Measurements from ENCODE around the gene BCAS3.

BCAS3 gene

DNA sequence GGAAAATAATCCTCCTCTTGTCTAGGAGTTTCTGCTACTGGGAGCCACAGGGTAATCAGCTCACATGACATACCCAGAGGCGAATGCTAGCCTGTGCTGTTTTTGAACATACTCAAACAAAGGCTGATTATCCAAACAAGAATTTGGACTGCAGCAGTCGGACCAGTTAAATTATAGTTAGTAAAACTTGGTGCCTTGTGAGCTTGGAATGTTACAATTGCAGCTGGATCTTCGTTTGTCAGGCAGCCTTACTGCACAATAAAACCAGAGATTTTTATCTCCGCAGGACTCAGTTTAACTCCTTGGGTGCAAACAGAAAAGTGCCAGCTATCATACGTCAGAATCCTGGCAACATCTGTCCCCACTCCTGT lies 558.2 kb downstream of the BCAS3 start:
- Histone ChIP-seq H3K27me3 (ENCODE audit: control insufficient read depth, low read length) (peaks cover 3% of the 10 kb centered on the region; the same call in 1 of the 2 replicates), H3K9me2 (replicated peaks; ENCODE audit: control insufficient read depth, low read length) (no peaks in the 10 kb centered on the region), H3K4me1 (ENCODE audit: control insufficient read depth, low read length) (no peaks in the 10 kb centered on the region), H3K9me3 (ENCODE audit: control insufficient read depth, insufficient read depth, low read length) (no peaks in the 10 kb centered on the region), H3K79me2 (ENCODE audit: control insufficient read depth, low read length) (no peaks in the 10 kb centered on the region), H3K4me3 (ENCODE audit: low read length) (no peak overlapping the region), H3F3A (ENCODE audit: control insufficient read depth, insufficient read depth) (no peaks in the 10 kb centered on the region), H4K20me1 (ENCODE audit: control insufficient read depth, insufficient read depth, low read depth, low read length) (no peaks in the 10 kb centered on the region), H3K4me2 (ENCODE audit: low read length) (no peak overlapping the region), H3K36me3 (ENCODE audit: control insufficient read depth, low read length) (no peaks in the 10 kb centered on the region), H3K27ac (ENCODE audit: low read depth, low read length) (no peak overlapping the region)
- no peak for TF ChIP-seq EZH2phosphoT487 (IDR thresholded peaks at IDR 0.05; ENCODE audit: borderline replicate concordance, low read length)
- TF ChIP-seq, protein P1, sequence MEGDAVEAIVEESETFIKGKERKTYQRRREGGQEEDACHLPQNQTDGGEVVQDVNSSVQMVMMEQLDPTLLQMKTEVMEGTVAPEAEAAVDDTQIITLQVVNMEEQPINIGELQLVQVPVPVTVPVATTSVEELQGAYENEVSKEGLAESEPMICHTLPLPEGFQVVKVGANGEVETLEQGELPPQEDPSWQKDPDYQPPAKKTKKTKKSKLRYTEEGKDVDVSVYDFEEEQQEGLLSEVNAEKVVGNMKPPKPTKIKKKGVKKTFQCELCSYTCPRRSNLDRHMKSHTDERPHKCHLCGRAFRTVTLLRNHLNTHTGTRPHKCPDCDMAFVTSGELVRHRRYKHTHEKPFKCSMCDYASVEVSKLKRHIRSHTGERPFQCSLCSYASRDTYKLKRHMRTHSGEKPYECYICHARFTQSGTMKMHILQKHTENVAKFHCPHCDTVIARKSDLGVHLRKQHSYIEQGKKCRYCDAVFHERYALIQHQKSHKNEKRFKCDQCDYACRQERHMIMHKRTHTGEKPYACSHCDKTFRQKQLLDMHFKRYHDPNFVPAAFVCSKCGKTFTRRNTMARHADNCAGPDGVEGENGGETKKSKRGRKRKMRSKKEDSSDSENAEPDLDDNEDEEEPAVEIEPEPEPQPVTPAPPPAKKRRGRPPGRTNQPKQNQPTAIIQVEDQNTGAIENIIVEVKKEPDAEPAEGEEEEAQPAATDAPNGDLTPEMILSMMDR (IDR thresholded peaks at IDR 0.05; ENCODE audit: low read depth, low read length, poor library complexity, severe bottlenecking) = no peak

DNA sequence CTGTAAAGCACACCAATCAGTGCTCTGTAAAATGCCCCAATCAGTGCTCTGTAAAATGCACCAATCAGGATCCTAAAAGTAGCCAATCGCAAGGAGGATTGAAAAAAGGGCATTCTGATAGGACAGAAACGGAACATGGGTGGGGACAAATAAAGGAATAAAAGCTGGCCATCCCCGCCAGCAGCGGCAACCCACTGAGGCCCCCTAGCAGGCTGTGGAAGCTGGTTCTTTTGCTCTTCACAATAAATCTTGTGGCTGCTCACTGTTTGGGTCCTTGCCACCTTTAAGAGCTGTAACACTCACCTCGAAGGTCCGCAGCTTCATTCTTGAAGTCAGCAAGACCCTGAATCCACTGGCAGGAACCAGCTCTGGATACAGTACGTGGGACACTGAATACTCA lies 559.6 kb downstream of the BCAS3 start:
- no peak overlapping the region for H3K27ac ChIP-seq (ENCODE audit: low read depth, low read length)
- H3K4me1 ChIP-seq (ENCODE audit: control insufficient read depth, low read length) = no peaks in the 10 kb centered on the region
- no peaks in the 10 kb centered on the region for H3K27me3 ChIP-seq (ENCODE audit: control insufficient read depth, low read length)
- H3K9me2 ChIP-seq (replicated peaks; ENCODE audit: control insufficient read depth, low read length) = no peaks in the 10 kb centered on the region
- no peak overlapping the region for H3K4me2 ChIP-seq (ENCODE audit: low read length)
- no peaks in the 10 kb centered on the region for H3K79me2 ChIP-seq (ENCODE audit: control insufficient read depth, low read length)
- no peaks in the 10 kb centered on the region for H3K9me3 ChIP-seq (ENCODE audit: control insufficient read depth, insufficient read depth, low read length)
- no peaks in the 10 kb centered on the region for H3K36me3 ChIP-seq (ENCODE audit: control insufficient read depth, low read length)
- H4K20me1 ChIP-seq (ENCODE audit: control insufficient read depth, insufficient read depth, low read depth, low read length) = no peaks in the 10 kb centered on the region
- no peak overlapping the region for H3K4me3 ChIP-seq (ENCODE audit: low read length)
- no peak for TF ChIP-seq EZH2phosphoT487 (IDR thresholded peaks at IDR 0.05; ENCODE audit: borderline replicate concordance, low read length)
- TF ChIP-seq, protein P1 (IDR thresholded peaks at IDR 0.05; ENCODE audit: low read depth, low read length, poor library complexity, severe bottlenecking) = no peak
- H3F3A ChIP-seq (ENCODE audit: control insufficient read depth, insufficient read depth) = no peaks in the 10 kb centered on the region

DNA sequence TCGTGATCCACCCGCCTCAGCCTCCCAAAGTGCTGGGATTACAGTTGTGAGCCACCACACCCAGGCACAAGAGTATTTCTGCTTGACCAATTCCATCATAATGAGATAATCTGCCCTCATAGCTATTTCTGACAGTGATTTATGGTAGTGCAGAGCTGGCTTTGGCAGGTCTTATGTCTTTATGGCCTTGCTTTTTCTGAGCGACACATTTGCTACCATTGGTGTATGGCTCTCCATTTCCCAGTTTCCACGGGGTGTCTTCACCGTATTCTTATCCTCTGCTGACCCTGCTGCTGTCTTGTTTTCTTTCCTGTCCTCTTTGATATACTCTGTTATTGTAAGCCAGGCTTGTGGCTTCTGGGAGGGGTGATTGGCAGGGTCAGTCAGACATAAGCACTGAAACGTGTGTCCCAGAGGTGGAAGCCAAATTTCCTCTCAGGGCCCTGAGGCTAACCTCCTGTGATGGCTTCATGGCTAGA lies 560.8 kb downstream of the BCAS3 start:
- H4K20me1 ChIP-seq (ENCODE audit: control insufficient read depth, insufficient read depth, low read depth, low read length) = no peaks in the 10 kb centered on the region
- no peaks in the 10 kb centered on the region for H3K79me2 ChIP-seq (ENCODE audit: control insufficient read depth, low read length)
- no peaks in the 10 kb centered on the region for H3K9me2 ChIP-seq (replicated peaks; ENCODE audit: control insufficient read depth, low read length)
- H3F3A ChIP-seq (ENCODE audit: control insufficient read depth, insufficient read depth) = no peaks in the 10 kb centered on the region
- no peak overlapping the region for H3K27ac ChIP-seq (ENCODE audit: low read depth, low read length)
- H3K27me3 ChIP-seq (ENCODE audit: control insufficient read depth, low read length) = no peaks in the 10 kb centered on the region
- no peaks in the 10 kb centered on the region for H3K9me3 ChIP-seq (ENCODE audit: control insufficient read depth, insufficient read depth, low read length)
- no peak overlapping the region for H3K4me2 ChIP-seq (ENCODE audit: low read length)
- H3K4me1 ChIP-seq (ENCODE audit: control insufficient read depth, low read length) = no peaks in the 10 kb centered on the region
- H3K4me3 ChIP-seq (ENCODE audit: low read length) = no peak overlapping the region
- TF ChIP-seq EZH2phosphoT487 (IDR thresholded peaks at IDR 0.05; ENCODE audit: borderline replicate concordance, low read length) = no peak
- TF ChIP-seq, protein P1 (IDR thresholded peaks at IDR 0.05; ENCODE audit: low read depth, low read length, poor library complexity, severe bottlenecking) = no peak
- H3K36me3 ChIP-seq (ENCODE audit: control insufficient read depth, low read length) = no peaks in the 10 kb centered on the region

All from DOHH2 (cell line).